Stomach smooth muscle (tissue), 2 donors: ENCODE measurements around the gene RARRES2.

Experiments
- H3K27ac ChIP-seq: one replicate; pipeline ENCODE4 v1.7.0; 2013; ENCODE audit warnings: mild to moderate bottlenecking, low read length, inconsistent platforms
- H3K27me3 ChIP-seq, 2 donors: one replicate each; pipeline ENCODE4 v1.7.0; 2013; ENCODE audit warnings: low read length in 2 of 2; ENCODE audit not compliant: insufficient read depth in 2 of 2, control insufficient read depth in 1 of 2
- H3K36me3 ChIP-seq, 2 donors: one replicate each; pipeline ENCODE4 v1.7.0; 2013; ENCODE audit warnings: low read length in 2 of 2; ENCODE audit not compliant: control insufficient read depth in 2 of 2, insufficient read depth in 2 of 2
- H3K4me1 ChIP-seq: one replicate; pipeline ENCODE4 v1.7.0; 2013; ENCODE audit warnings: low read length; ENCODE audit not compliant: control insufficient read depth, insufficient read depth
- H3K4me3 ChIP-seq, 2 donors: one replicate each; pipeline ENCODE4 v1.7.0; 2013; ENCODE audit warnings: low read length in 2 of 2
- H3K9ac ChIP-seq, 2 donors: one replicate each; pipeline ENCODE4 v1.7.0; 2013; ENCODE audit warnings: low read length in 2 of 2, mild to moderate bottlenecking in 1 of 2
- H3K9me3 ChIP-seq, 2 donors: one replicate each; pipeline ENCODE4 v1.7.0; 2013; ENCODE audit warnings: low read length in 2 of 2; ENCODE audit not compliant: control insufficient read depth in 2 of 2
- donor health status: healthy.
- donor health status: Pancreatic carcinoma.

RARRES2 gene

DNA sequence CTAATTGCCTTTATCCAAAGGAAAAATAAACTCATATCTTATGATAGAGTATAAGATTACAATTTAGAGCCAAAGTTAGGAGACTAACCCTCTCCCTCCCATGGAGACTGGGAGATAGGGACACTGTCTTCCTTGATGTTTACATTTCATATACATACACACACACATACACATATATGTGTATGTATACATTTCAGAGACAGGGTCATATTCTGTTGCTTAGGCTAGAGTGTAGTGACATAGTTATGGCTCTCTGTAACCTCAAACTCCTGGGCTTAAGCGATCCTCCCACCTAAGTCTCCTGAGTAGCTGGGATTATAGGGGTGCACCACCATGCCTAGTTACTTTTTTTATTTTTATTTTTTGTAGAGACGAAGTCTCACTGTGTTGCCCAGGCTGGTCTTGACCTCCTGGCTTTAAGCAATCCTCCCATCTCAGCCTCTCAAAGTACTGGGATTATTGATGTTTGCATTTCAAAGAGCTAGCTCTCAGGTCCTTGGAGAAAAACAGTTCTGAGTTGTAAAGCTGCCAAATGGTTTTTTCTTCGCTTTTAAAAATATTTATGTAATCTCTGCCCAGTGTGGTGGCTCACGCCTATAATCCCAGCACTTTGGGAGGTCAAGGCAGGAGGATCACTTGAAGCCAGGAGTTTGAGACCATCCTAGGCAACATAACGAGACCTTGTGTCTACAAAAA is 19.1 kb upstream of the RARRES2 start:
- Histone ChIP-seq H3K9me3 (no peaks in the 10 kb centered on the region), H3K4me1 (peaks cover 6% of the 10 kb centered on the region), H3K9ac (no peak overlapping the region), H3K27me3 (no peaks in the 10 kb centered on the region), H3K4me3 (no peak overlapping the region), H3K36me3 (no peaks in the 10 kb centered on the region), H3K27ac (no peak overlapping the region)

DNA sequence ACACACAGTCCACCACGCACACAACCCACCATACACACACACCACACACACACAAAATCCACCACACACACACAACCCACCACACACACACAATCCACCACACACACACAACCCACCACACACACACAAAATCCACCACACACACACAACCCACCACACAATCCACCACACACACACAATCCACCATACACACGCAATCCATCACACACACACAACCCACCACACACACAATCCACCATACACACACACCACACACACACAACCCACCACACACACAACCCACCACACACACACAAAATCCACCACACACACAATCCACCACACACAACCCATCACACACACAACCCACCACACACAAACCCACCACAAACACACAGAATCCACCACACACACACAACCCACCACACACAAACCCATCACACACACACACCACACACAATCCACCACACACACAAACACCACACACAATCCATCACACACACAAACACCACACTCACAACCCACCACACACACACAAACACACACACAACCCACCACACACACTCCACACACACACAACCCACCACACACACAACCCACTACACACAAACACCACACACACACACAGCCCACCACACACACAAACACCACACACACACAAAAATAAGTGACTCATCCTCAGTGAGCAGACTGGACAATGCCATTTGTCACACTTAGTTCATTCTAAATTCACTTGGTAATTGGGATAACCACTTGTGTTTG is 18.4 kb upstream of the RARRES2 start:
- Histone ChIP-seq H3K9me3 (no peaks in the 10 kb centered on the region), H3K27me3 (no peaks in the 10 kb centered on the region), H3K4me1 (peaks cover 13% of the 10 kb centered on the region), H3K27ac (no peak overlapping the region), H3K36me3 (no peaks in the 10 kb centered on the region), H3K4me3 (no peak overlapping the region), H3K9ac (no peak overlapping the region)

DNA sequence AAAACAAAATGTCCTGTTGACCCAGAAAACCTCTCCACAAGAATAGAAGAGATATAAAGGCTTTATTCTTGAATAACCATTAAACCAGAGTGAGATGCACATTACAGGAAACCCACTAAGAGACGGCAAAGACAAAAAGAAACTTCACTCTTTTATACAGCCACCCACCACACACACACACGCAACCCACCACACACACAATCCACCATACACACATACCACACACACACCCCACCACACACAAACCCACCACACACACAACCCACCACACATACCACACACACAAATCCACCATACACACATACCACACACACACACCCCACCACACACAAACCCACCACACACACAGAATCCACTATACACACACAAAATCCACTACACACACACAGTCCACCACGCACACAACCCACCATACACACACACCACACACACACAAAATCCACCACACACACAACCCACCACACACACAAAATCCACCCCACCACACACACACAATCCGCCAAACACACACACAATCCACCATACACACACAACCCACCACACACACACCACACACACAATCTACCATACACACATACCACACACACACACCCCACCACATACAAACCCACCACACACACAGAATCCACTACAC is 17.7 kb upstream of the RARRES2 start:
- no peak overlapping the region for H3K27ac ChIP-seq
- no peaks in the 10 kb centered on the region for H3K27me3 ChIP-seq
- no peak overlapping the region for H3K4me3 ChIP-seq
- H3K4me1 ChIP-seq: peaks cover 14% of the 10 kb centered on the region
- H3K9me3 ChIP-seq: no peaks in the 10 kb centered on the region
- no peaks in the 10 kb centered on the region for H3K36me3 ChIP-seq
- H3K9ac ChIP-seq: no peak overlapping the region

DNA sequence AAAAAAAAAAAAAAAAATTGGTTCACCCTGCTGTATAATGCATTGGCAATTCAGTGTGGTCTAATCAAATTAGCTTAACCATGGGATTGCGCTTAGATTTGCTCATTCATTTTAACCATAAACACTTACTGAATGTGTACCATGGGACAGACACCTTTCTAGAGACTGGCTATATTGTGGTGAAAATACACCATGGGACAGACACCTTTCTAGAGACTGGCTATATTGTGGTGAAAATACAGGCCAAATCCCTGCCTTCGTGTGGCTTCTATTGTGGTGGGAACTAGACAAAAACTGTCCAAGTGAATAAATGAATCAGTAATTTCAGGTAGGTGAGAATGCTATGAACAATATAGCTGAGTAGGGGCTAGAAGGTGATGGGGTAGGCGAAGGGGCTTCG is 17.0 kb upstream of the RARRES2 start:
- Histone ChIP-seq H3K4me3 (no peak overlapping the region), H3K9ac (no peak overlapping the region), H3K9me3 (no peaks in the 10 kb centered on the region), H3K4me1 (peaks cover 14% of the 10 kb centered on the region), H3K27me3 (no peaks in the 10 kb centered on the region), H3K27ac (no peak overlapping the region), H3K36me3 (no peaks in the 10 kb centered on the region)

DNA sequence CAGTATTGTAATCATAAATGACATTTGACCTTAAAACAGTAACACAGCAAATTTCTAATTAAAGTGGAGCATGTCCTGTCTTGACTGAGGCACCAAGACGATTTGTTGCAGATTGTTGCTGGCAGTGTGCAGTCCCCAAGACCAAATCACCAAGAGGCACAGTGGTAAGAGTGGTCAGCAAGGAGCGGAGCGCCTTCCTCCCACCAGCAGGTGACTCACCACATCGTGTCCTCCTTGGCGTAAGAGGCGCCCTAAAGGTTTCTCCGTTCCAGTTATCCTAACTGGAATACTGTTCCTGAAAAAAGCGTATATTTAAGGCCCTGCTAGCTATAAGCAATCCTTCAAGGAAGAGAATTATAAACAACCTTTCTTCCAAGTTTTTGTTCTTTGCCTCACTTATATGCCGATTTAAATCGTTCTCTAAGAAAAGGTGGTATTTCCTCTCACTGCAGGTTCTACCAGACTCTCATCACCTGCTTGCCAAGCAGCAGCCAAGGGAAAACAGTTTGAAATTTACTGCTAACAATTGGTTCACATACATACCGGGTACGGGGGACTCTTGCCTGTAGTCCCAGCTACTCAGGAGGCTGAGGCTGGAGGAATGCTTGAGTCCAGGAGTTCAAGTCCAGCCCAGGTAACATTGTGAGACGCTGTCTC is 16.5 kb upstream of the RARRES2 start:
- no peak overlapping the region for H3K27ac ChIP-seq
- no peak overlapping the region for H3K9ac ChIP-seq
- no peak overlapping the region for H3K4me3 ChIP-seq
- H3K27me3 ChIP-seq: no peaks in the 10 kb centered on the region
- H3K4me1 ChIP-seq: peaks cover 14% of the 10 kb centered on the region
- H3K36me3 ChIP-seq: no peaks in the 10 kb centered on the region
- H3K9me3 ChIP-seq: no peaks in the 10 kb centered on the region

DNA sequence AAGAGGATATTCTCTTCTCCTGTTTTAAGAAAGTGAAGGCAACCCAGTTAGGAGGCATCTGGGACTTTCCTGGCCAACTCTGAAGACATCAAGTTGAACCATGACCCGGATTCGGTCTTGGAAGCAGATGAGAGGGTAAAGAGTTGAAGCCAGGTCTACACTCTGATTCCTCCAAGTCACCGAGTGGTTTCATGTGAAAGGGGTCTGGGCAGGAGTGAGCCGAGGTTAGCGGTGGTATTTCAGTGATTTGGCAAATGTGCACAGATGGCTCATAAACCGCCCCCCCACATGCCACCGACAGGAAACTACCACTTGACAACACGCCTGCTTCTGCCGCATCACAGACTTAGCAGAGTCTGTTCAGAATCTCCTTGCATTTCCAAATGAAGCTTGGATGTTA is 15.8 kb upstream of the RARRES2 start:
- H3K9ac ChIP-seq: no peak overlapping the region
- H3K36me3 ChIP-seq: no peaks in the 10 kb centered on the region
- H3K27ac ChIP-seq: no peak overlapping the region
- H3K4me3 ChIP-seq: no peak overlapping the region
- H3K9me3 ChIP-seq: no peaks in the 10 kb centered on the region
- no peaks in the 10 kb centered on the region for H3K27me3 ChIP-seq
- H3K4me1 ChIP-seq: peaks cover 14% of the 10 kb centered on the region

DNA sequence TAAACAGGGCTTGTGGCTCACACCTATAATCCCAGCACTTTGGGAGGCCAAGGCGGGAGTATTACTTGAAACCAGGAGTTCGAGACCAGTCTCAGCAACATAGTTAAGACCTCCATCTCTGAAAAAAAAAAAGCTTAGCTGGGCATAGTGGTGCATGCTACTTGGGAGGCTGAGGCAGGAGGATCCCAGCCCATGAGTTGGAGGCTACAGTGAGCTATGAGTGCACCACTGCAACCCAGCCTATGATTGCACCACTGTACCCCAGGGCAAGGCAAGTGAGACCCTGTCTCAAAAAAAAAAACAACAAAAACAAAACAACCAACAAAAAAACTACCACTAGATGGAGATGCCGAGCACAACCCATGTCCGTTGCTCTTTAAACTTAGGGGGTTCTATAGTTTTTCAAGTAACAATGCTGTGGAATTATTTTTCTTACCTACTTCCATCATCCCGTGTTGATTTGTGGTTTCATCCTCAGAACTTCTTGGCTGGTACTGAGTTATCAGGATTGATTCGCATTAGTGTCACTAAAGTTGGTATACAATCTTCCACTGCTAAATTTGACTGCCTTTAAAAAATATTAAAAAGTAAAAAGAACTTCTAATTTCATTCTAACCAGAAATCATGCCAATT is 15.0 kb upstream of the RARRES2 start:
- Histone ChIP-seq H3K4me3 (no peak overlapping the region), H3K36me3 (no peaks in the 10 kb centered on the region), H3K9me3 (no peaks in the 10 kb centered on the region), H3K27ac (no peak overlapping the region), H3K9ac (no peak overlapping the region), H3K27me3 (no peaks in the 10 kb centered on the region), H3K4me1 (peaks cover 12% of the 10 kb centered on the region)

DNA sequence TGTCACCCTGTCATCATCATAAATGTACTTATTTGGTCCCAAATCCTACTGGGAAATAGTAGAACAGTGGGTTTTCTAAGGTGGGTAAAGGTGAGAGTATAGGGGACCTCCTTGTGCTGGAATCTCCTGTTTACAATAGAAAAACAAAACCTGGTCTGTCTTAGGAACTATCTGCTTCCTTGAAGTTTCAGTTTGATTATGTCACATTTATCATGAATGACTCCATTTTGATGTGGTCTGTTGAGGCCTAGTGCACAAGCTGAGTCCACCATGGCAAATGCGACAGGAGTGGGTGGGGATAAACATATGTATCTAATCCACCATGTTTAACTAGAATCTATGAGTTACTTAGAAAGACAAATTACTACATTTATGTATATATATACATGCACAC is 14.2 kb upstream of the RARRES2 start:
- Histone ChIP-seq H3K4me3 (no peak overlapping the region), H3K36me3 (no peaks in the 10 kb centered on the region), H3K4me1 (peaks cover 11% of the 10 kb centered on the region), H3K27ac (peak overlapping the region; percentile 7), H3K27me3 (no peaks in the 10 kb centered on the region), H3K9me3 (no peaks in the 10 kb centered on the region), H3K9ac (no peak overlapping the region)

DNA sequence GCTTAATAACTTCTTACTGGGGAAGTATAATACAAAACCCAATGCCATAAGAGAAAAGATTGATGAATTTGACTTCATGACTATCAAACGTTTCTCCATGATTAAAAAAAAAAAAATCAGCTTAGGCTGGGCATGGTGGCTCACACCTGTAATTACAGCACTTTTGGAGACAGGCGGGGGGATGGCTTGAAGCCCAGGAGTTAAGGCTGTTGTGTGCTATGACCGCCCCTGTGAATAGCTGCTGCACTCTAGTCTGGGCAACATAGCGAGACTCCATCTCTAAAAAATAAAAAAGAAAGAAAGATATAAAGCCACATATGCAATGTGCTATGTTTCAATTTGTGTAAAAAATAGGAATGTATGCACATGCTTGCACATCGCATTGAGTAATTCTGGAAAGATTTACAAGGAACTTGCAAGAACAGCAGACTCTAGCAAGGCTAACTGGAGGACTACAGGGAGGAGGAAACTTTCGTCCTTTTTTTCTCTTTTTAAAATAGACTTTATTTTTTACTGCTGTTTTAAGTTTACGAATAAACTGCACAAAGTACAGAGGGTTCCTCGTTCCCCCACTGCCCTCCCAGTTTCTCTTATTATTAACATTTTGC is 10.3 kb upstream of the RARRES2 start:
- Histone ChIP-seq H3K36me3 (no peaks in the 10 kb centered on the region), H3K27me3 (no peaks in the 10 kb centered on the region), H3K27ac (no peak overlapping the region), H3K4me3 (no peak overlapping the region), H3K9ac (no peak overlapping the region), H3K4me1 (peaks cover 11% of the 10 kb centered on the region), H3K9me3 (no peaks in the 10 kb centered on the region)

DNA sequence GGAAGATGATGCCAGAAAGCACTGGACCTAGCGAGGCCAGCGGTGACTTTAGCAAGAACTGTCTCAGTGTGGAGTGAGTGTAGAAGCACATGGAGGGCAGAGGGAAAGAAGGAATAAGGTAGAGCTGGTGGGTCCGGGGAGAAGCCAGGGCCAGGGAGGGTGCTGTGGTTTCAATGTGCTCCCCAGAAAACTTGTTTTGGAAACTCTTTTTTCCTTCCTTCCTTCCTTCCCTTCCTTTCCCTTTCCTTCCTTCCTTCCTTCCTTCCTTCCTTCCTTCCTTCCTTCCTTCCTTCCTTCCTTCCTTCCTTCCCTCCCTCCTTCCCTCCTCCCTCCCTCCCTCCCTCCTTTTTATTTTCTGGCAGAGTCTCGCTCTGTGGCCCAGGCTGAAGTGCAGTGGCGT is 5.5 kb upstream of the RARRES2 start:
- peaks cover 5% of the 10 kb centered on the region for H3K4me1 ChIP-seq
- H3K4me3 ChIP-seq: no peak overlapping the region
- no peak overlapping the region for H3K27ac ChIP-seq
- no peak overlapping the region for H3K9ac ChIP-seq
- H3K27me3 ChIP-seq: no peaks in the 10 kb centered on the region
- no peaks in the 10 kb centered on the region for H3K36me3 ChIP-seq
- peaks cover 0 to 5% of the 10 kb centered on the region in 2 donors for H3K9me3 ChIP-seq
